Spleen (tissue), 7 donors: ENCODE results near the gene VEGFA.

Source experiments
- CTCF ChIP-seq, 11 experiments: fragments of 200-600 bp in 7 of 11; fragments of 450-650 bp in 4 of 11; sonication (generic) in 4 of 11; IDR thresholded peaks in 8 of 11; conservative IDR thresholded peaks in 3 of 11; 1 replicate in 7 of 11; 2 replicates in 4 of 11; pipeline versions ENCODE4 v1.4.0 to v1.8.0; 2016 to 2021; ENCODE audit warnings: antibody characterized with exemption in 11 of 11, inconsistent platforms in 4 of 11, mild to moderate bottlenecking in 1 of 11
- POLR2AphosphoS5 ChIP-seq, 3 donors: sonication (generic); formaldehyde crosslinking; IDR thresholded peaks; one replicate each; pipeline ENCODE4 v1.5.1; 2017; ENCODE audit warnings: antibody characterized with exemption in 3 of 3
- donor health status: DM: no; HTN: no; CAD: no; lungs with moderate emphysema.
- donor health status: DM: no; HTN: no; CAD: no.
- donor health status: DM: no; HTN: no; CAD: no.

GRCh38 chr6:43771210-43771857 lies 1.3 kb downstream of the VEGFA start:
- no peak for TF ChIP-seq CTCF (IDR thresholded peaks at IDR 0.05 in 8 of 11, conservative IDR thresholded peaks at IDR 0.05 in 3 of 11)
- TF ChIP-seq POLR2AphosphoS5 (IDR thresholded peaks at IDR 0.05) = peak in 2 of 3 donors; percentile 57 to 70
